ENCODE measurements around the gene ZNF740. TPM values are rescaled to one million over a fixed set of nuclear protein-coding genes. Genes with fewer than 3 reads are reported as not detected.

Gene ZNF740
- total and polyA plus RNA-seq, 2 of the 4 experiments (the other 2 are of a cell fraction) = 13.1 to 14.0 TPM

GRCh38 chr12:53191885-53192530, 11.5 kb downstream of the ZNF740 start:
- H3K23ac ChIP-seq (ENCODE audit: low read depth, low read length) = no peak overlapping the region
- no peaks in the 10 kb centered on the region for H3K9me3 ChIP-seq (ENCODE audit: control insufficient read depth, insufficient read depth, low read length)
- in situ Hi-C loops (cut with MboI; ENCODE audit: low sequenced_read_pairs) = no loop called here
- H4K8ac ChIP-seq (ENCODE audit: low read depth in 2 of 2, low read length in 2 of 2) = no peak overlapping the region
- intact Hi-C loops (cut with micrococcal nuclease) = no loop called here
- H3K9ac ChIP-seq (ENCODE audit: low read depth, low read length) = no peak overlapping the region
- no peak overlapping the region for H4K5ac ChIP-seq (ENCODE audit: low read depth, low read length)
- H3K4me2 ChIP-seq (ENCODE audit: low read depth, low read length) = no peak overlapping the region
- DNase-seq (no peak), ATAC-seq (ENCODE audit: low read depth) (no peak)
- H2BK120ac ChIP-seq (ENCODE audit: low read depth, low read length) = no peak overlapping the region
- dilution Hi-C loops (cut with HindIII; ENCODE audit: low sequenced_read_pairs, unreplicated experiment) = no loop called here
- H3K4me1 ChIP-seq (ENCODE audit: control insufficient read depth, insufficient read depth, low read length) = no peaks in the 10 kb centered on the region; the same call in 1 of the 2 replicates
- no peak overlapping the region for H2AFZ ChIP-seq (replicated peaks; ENCODE audit: low read length, poor library complexity)
- BruUV-seq (replicated peaks) = no TSS peak
- H3K18ac ChIP-seq (ENCODE audit: low read depth, low read length) = no peak overlapping the region
- no peak overlapping the region for H2BK5ac ChIP-seq (ENCODE audit: low read depth, low read length, poor library complexity, severe bottlenecking)
- peaks cover 14% of the 10 kb centered on the region for H3K9me1 ChIP-seq (ENCODE audit: insufficient read depth, low read length)
- no peaks in the 10 kb centered on the region for H4K20me1 ChIP-seq (ENCODE audit: insufficient read depth, low read length)
- no peak overlapping the region for H2BK20ac ChIP-seq (ENCODE audit: low read depth, low read length)
- H2AK5ac ChIP-seq (ENCODE audit: low read depth, low read length) = no peak overlapping the region
- no peak overlapping the region; the same call in 1 of the 2 replicates for H3K14ac ChIP-seq (replicated peaks; ENCODE audit: low read depth, low read length)
- H3K27ac ChIP-seq (ENCODE audit: insufficient read depth, low read length) = no peak overlapping the region
- H2AK9ac ChIP-seq (replicated peaks; ENCODE audit: low read depth, low read length, poor library complexity) = no peak overlapping the region
- H4K91ac ChIP-seq (ENCODE audit: insufficient read depth, low read depth, low read length) = no peak overlapping the region
- H2BK15ac ChIP-seq (ENCODE audit: low read depth, low read length) = no peak overlapping the region
- H3K56ac ChIP-seq (ENCODE audit: extremely low read depth, insufficient read depth, low read length) = no peak overlapping the region
- H3K4me3 ChIP-seq (ENCODE audit: insufficient read depth, low read depth, low read length) = no peak overlapping the region
- H3K36me3 ChIP-seq (ENCODE audit: control insufficient read depth, insufficient read depth, low read length) = peaks cover 23% of the 10 kb centered on the region
- H3K79me1 ChIP-seq (ENCODE audit: low read depth in 1 of 2, low read length in 2 of 2) = peaks cover 0 to 13% of the 10 kb centered on the region in 2 experiments; a peak in 1 of 4 replicates
- H3K4ac ChIP-seq (ENCODE audit: low read depth, low read length) = no peak overlapping the region
- ChIA-PET POLR2A (ENCODE audit: unreplicated experiment) (no interaction called here), CTCF (no interaction called here)
- TF ChIP-seq CEBPB (IDR thresholded peaks at IDR 0.05; ENCODE audit: low read depth, low read length) (no peak), SMC3 (IDR thresholded peaks at IDR 0.05; ENCODE audit: low read depth, low read length) (no peak), NFE2L2 (IDR thresholded peaks at IDR 0.05; ENCODE audit: low read depth, low read length) (no peak), MAZ (IDR thresholded peaks at IDR 0.05; ENCODE audit: borderline replicate concordance, low read depth, low read length) (no peak), FOS (IDR thresholded peaks at IDR 0.05; ENCODE audit: low read depth, low read length) (no peak), RFX5 (IDR thresholded peaks at IDR 0.05; ENCODE audit: low read depth, low read length) (no peak), RCOR1 (IDR thresholded peaks at IDR 0.05; ENCODE audit: insufficient replicate concordance, low read length) (no peak), MXI1 (IDR thresholded peaks at IDR 0.05; ENCODE audit: borderline replicate concordance, low read depth, low read length) (no peak), POLR2A (IDR thresholded peaks at IDR 0.05; ENCODE audit: low read depth, low read length) (no peak), CTCF (conservative IDR thresholded peaks at IDR 0.05; ENCODE audit: low read depth, low read length) (no peak), MAFK (IDR thresholded peaks at IDR 0.05; ENCODE audit: low read depth, low read length) (no peak), CHD1 (IDR thresholded peaks at IDR 0.05; ENCODE audit: low read depth, low read length) (no peak), BHLHE40 (IDR thresholded peaks at IDR 0.05; ENCODE audit: low read depth, low read length) (no peak), RAD21 (IDR thresholded peaks at IDR 0.05; ENCODE audit: low read length) (no peak)
- TF ChIP-seq, protein P1, sequence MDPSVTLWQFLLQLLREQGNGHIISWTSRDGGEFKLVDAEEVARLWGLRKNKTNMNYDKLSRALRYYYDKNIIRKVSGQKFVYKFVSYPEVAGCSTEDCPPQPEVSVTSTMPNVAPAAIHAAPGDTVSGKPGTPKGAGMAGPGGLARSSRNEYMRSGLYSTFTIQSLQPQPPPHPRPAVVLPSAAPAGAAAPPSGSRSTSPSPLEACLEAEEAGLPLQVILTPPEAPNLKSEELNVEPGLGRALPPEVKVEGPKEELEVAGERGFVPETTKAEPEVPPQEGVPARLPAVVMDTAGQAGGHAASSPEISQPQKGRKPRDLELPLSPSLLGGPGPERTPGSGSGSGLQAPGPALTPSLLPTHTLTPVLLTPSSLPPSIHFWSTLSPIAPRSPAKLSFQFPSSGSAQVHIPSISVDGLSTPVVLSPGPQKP (IDR thresholded peaks at IDR 0.05; ENCODE audit: borderline replicate concordance, low read depth, low read length) = no peak
- TF ChIP-seq, protein P2, sequence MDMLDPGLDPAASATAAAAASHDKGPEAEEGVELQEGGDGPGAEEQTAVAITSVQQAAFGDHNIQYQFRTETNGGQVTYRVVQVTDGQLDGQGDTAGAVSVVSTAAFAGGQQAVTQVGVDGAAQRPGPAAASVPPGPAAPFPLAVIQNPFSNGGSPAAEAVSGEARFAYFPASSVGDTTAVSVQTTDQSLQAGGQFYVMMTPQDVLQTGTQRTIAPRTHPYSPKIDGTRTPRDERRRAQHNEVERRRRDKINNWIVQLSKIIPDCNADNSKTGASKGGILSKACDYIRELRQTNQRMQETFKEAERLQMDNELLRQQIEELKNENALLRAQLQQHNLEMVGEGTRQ (IDR thresholded peaks at IDR 0.05; ENCODE audit: low read depth, low read length) = no peak
- 83% methylated on average over 6 of the region's 14 CpGs; no CpG with 5 or more reads in 1 of the 2 experiments for WGBS, 2 experiments (ENCODE audit: extremely low coverage in 2 of 2, insufficient read length in 1 of 2)
- H3K27me3 ChIP-seq (ENCODE audit: control insufficient read depth, insufficient read depth, low read length) = no peaks in the 10 kb centered on the region
